Measurements from ENCODE around the gene PRKCH.

DNA sequence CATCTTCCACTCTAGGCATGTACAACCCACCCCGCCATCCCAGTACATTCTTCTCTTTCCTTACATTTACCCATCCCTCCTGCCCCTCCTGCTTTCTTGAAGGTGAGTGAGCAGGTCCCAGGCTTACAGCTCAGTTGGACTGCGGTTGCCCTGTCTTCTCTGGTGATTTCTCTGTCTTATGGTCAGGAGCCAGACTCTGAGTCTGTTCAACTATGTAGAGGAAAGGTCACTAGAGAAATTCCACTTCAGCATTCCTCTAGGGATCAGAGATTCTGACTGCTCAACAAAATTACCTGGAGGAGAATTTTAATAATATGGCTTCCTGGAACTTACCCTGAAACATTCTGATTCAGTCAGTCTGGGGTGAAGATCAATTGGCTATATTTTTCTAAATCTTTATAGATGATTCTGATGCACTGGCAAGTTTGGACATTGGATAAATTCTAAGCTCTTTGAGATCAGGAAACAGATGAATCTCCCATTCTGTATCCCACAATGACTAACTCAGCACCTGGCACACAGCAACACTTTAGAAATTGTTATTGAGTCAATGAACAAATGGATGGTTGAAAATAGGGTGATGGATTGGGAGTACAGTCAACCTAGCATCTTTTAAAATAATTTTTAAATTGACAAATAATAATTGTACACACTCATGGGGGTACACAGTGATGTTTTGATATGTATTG is 245.3 kb downstream of the PRKCH start:
- TF ChIP-seq EZH2 (IDR thresholded peaks at IDR 0.05; ENCODE audit: borderline replicate concordance, low read depth, low read length) (no peak), ADNP (tag; IDR thresholded peaks at IDR 0.05) (no peak), ZNF444 (CRISPR knock-in tag; IDR thresholded peaks at IDR 0.05) (no peak), DMBX1 (CRISPR knock-in tag; IDR thresholded peaks at IDR 0.05; ENCODE audit: borderline replicate concordance) (no peak), ZNF212 (CRISPR knock-in tag; IDR thresholded peaks at IDR 0.05) (no peak), CHD2 (IDR thresholded peaks at IDR 0.05; ENCODE audit: low read depth, low read length) (no peak), STAT5B (CRISPR knock-in tag; IDR thresholded peaks at IDR 0.05) (no peak)
- TF ChIP-seq, protein P1, sequence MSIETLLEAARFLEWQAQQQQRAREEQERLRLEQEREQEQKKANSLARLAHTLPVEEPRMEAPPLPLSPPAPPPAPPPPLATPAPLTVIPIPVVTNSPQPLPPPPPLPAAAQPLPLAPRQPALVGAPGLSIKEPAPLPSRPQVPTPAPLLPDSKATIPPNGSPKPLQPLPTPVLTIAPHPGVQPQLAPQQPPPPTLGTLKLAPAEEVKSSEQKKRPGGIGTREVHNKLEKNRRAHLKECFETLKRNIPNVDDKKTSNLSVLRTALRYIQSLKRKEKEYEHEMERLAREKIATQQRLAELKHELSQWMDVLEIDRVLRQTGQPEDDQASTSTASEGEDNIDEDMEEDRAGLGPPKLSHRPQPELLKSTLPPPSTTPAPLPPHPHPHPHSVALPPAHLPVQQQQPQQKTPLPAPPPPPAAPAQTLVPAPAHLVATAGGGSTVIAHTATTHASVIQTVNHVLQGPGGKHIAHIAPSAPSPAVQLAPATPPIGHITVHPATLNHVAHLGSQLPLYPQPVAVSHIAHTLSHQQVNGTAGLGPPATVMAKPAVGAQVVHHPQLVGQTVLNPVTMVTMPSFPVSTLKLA (conservative IDR thresholded peaks at IDR 0.05) = no peak
- TF ChIP-seq, protein P2, sequence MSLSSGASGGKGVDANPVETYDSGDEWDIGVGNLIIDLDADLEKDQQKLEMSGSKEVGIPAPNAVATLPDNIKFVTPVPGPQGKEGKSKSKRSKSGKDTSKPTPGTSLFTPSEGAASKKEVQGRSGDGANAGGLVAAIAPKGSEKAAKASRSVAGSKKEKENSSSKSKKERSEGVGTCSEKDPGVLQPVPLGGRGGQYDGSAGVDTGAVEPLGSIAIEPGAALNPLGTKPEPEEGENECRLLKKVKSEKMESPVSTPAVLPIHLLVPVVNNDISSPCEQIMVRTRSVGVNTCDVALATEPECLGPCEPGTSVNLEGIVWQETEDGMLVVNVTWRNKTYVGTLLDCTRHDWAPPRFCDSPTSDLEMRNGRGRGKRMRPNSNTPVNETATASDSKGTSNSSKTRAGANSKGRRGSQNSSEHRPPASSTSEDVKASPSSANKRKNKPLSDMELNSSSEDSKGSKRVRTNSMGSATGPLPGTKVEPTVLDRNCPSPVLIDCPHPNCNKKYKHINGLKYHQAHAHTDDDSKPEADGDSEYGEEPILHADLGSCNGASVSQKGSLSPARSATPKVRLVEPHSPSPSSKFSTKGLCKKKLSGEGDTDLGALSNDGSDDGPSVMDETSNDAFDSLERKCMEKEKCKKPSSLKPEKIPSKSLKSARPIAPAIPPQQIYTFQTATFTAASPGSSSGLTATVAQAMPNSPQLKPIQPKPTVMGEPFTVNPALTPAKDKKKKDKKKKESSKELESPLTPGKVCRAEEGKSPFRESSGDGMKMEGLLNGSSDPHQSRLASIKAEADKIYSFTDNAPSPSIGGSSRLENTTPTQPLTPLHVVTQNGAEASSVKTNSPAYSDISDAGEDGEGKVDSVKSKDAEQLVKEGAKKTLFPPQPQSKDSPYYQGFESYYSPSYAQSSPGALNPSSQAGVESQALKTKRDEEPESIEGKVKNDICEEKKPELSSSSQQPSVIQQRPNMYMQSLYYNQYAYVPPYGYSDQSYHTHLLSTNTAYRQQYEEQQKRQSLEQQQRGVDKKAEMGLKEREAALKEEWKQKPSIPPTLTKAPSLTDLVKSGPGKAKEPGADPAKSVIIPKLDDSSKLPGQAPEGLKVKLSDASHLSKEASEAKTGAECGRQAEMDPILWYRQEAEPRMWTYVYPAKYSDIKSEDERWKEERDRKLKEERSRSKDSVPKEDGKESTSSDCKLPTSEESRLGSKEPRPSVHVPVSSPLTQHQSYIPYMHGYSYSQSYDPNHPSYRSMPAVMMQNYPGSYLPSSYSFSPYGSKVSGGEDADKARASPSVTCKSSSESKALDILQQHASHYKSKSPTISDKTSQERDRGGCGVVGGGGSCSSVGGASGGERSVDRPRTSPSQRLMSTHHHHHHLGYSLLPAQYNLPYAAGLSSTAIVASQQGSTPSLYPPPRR (CRISPR knock-in tag; IDR thresholded peaks at IDR 0.05; ENCODE audit: borderline replicate concordance) = no peak
- TF ChIP-seq, protein P3, sequence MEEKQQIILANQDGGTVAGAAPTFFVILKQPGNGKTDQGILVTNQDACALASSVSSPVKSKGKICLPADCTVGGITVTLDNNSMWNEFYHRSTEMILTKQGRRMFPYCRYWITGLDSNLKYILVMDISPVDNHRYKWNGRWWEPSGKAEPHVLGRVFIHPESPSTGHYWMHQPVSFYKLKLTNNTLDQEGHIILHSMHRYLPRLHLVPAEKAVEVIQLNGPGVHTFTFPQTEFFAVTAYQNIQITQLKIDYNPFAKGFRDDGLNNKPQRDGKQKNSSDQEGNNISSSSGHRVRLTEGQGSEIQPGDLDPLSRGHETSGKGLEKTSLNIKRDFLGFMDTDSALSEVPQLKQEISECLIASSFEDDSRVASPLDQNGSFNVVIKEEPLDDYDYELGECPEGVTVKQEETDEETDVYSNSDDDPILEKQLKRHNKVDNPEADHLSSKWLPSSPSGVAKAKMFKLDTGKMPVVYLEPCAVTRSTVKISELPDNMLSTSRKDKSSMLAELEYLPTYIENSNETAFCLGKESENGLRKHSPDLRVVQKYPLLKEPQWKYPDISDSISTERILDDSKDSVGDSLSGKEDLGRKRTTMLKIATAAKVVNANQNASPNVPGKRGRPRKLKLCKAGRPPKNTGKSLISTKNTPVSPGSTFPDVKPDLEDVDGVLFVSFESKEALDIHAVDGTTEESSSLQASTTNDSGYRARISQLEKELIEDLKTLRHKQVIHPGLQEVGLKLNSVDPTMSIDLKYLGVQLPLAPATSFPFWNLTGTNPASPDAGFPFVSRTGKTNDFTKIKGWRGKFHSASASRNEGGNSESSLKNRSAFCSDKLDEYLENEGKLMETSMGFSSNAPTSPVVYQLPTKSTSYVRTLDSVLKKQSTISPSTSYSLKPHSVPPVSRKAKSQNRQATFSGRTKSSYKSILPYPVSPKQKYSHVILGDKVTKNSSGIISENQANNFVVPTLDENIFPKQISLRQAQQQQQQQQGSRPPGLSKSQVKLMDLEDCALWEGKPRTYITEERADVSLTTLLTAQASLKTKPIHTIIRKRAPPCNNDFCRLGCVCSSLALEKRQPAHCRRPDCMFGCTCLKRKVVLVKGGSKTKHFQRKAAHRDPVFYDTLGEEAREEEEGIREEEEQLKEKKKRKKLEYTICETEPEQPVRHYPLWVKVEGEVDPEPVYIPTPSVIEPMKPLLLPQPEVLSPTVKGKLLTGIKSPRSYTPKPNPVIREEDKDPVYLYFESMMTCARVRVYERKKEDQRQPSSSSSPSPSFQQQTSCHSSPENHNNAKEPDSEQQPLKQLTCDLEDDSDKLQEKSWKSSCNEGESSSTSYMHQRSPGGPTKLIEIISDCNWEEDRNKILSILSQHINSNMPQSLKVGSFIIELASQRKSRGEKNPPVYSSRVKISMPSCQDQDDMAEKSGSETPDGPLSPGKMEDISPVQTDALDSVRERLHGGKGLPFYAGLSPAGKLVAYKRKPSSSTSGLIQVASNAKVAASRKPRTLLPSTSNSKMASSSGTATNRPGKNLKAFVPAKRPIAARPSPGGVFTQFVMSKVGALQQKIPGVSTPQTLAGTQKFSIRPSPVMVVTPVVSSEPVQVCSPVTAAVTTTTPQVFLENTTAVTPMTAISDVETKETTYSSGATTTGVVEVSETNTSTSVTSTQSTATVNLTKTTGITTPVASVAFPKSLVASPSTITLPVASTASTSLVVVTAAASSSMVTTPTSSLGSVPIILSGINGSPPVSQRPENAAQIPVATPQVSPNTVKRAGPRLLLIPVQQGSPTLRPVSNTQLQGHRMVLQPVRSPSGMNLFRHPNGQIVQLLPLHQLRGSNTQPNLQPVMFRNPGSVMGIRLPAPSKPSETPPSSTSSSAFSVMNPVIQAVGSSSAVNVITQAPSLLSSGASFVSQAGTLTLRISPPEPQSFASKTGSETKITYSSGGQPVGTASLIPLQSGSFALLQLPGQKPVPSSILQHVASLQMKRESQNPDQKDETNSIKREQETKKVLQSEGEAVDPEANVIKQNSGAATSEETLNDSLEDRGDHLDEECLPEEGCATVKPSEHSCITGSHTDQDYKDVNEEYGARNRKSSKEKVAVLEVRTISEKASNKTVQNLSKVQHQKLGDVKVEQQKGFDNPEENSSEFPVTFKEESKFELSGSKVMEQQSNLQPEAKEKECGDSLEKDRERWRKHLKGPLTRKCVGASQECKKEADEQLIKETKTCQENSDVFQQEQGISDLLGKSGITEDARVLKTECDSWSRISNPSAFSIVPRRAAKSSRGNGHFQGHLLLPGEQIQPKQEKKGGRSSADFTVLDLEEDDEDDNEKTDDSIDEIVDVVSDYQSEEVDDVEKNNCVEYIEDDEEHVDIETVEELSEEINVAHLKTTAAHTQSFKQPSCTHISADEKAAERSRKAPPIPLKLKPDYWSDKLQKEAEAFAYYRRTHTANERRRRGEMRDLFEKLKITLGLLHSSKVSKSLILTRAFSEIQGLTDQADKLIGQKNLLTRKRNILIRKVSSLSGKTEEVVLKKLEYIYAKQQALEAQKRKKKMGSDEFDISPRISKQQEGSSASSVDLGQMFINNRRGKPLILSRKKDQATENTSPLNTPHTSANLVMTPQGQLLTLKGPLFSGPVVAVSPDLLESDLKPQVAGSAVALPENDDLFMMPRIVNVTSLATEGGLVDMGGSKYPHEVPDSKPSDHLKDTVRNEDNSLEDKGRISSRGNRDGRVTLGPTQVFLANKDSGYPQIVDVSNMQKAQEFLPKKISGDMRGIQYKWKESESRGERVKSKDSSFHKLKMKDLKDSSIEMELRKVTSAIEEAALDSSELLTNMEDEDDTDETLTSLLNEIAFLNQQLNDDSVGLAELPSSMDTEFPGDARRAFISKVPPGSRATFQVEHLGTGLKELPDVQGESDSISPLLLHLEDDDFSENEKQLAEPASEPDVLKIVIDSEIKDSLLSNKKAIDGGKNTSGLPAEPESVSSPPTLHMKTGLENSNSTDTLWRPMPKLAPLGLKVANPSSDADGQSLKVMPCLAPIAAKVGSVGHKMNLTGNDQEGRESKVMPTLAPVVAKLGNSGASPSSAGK (IDR thresholded peaks at IDR 0.05) = no peak
